GM12801 (cell line): Measurements from ENCODE around the gene RDH8.

Experiments
- TF ChIP-seq, protein P1 (sequence below): IDR thresholded peaks from one replicate; pipeline ENCODE4 v1.5.1; 2011; ENCODE audit warnings: control low read depth; ENCODE audit not compliant: insufficient read length; ENCODE audit errors: extremely low read depth

Gene RDH8

GRCh38 chr19:9971166-9971897 lies 42.0 kb upstream of the RDH8 start:
- TF ChIP-seq, protein P1, sequence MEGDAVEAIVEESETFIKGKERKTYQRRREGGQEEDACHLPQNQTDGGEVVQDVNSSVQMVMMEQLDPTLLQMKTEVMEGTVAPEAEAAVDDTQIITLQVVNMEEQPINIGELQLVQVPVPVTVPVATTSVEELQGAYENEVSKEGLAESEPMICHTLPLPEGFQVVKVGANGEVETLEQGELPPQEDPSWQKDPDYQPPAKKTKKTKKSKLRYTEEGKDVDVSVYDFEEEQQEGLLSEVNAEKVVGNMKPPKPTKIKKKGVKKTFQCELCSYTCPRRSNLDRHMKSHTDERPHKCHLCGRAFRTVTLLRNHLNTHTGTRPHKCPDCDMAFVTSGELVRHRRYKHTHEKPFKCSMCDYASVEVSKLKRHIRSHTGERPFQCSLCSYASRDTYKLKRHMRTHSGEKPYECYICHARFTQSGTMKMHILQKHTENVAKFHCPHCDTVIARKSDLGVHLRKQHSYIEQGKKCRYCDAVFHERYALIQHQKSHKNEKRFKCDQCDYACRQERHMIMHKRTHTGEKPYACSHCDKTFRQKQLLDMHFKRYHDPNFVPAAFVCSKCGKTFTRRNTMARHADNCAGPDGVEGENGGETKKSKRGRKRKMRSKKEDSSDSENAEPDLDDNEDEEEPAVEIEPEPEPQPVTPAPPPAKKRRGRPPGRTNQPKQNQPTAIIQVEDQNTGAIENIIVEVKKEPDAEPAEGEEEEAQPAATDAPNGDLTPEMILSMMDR, result no peak

GRCh38 chr19:9972103-9972502 lies 41.2 kb upstream of the RDH8 start:
- TF ChIP-seq, protein P1, result no peak

- TF ChIP-seq, protein P1, result no peak
These were observed 31.6 kb upstream of the RDH8 start for GRCh38 chr19:9981406-9982260.

- TF ChIP-seq, protein P1, result no peak
These were observed 26.4 kb upstream of the RDH8 start for GRCh38 chr19:9986787-9987281.

GRCh38 chr19:9989504-9989903 lies 23.8 kb upstream of the RDH8 start:
- TF ChIP-seq, protein P1, result no peak

GRCh38 chr19:9991425-9992191 lies 21.7 kb upstream of the RDH8 start:
- TF ChIP-seq, protein P1, result no peak

DNA sequence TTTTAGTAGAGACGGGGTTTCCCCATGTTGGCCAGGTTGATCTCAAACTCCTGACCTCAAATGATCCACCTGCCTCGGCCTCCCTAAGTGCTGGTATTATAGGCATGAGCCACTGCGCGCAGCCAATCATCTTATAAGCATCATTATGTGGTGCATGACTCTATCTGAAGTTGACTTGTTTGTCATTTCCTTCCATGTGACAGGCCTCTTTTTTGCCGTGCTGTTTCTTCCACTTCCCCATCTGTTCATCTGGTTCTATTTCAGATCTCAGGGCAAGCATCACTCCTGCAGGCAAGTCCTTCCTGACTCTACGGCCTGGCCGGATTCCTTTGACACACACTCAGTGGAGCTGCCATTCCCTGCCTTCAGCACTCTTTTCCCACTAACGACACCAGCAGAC lies 18.2 kb upstream of the RDH8 start:
- TF ChIP-seq, protein P1, result no peak
